ENCODE data around the gene IGFBP5.

DNA sequence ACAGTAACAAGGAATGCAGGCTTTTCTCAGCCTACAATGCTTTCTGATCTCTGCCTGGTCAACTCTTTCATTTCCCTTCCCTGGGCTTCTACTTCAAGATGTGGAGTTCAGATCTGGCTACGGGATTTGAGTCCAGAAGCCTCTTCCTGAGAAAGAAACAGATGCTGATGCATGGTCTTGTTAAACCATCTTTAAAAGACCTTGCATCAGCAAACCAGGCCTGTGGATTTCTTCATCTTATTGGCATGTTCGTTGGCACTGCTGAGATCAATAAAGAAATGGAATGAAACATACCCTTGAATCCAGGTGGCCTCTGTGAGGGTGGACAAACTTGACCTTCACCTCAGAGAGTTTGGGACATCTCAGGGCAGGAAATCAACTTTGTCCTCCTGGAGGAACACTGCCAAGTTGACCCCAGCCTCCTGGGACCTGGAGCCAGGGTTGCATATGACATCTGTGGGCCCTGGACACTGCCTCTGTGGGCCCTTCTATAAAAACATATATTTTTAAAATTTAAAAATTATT lies 40.8 kb downstream of the IGFBP5 start:
- TF ChIP-seq, protein P1, sequence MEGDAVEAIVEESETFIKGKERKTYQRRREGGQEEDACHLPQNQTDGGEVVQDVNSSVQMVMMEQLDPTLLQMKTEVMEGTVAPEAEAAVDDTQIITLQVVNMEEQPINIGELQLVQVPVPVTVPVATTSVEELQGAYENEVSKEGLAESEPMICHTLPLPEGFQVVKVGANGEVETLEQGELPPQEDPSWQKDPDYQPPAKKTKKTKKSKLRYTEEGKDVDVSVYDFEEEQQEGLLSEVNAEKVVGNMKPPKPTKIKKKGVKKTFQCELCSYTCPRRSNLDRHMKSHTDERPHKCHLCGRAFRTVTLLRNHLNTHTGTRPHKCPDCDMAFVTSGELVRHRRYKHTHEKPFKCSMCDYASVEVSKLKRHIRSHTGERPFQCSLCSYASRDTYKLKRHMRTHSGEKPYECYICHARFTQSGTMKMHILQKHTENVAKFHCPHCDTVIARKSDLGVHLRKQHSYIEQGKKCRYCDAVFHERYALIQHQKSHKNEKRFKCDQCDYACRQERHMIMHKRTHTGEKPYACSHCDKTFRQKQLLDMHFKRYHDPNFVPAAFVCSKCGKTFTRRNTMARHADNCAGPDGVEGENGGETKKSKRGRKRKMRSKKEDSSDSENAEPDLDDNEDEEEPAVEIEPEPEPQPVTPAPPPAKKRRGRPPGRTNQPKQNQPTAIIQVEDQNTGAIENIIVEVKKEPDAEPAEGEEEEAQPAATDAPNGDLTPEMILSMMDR (conservative IDR thresholded peaks at IDR 0.05; ENCODE audit: low read length), result no peak
- no peak for TF ChIP-seq EZH2phosphoT487 (IDR thresholded peaks at IDR 0.05; ENCODE audit: borderline replicate concordance, low read depth, low read length)
